Measurements from ENCODE around the gene TPO. TPM values are rescaled to one million over a fixed set of nuclear protein-coding genes. Genes with fewer than 3 reads are reported as not detected.

TPO gene
- total and polyA plus RNA-seq, 4 donors, result not detected

- Histone ChIP-seq H3K4me1 (ENCODE audit: control insufficient read depth in 4 of 4, insufficient read depth in 4 of 4, low read length in 3 of 4) (no peaks in the 10 kb centered on the region), H3K27me3 (ENCODE audit: control insufficient read depth in 4 of 4, insufficient read depth in 4 of 4, low read length in 3 of 4) (peaks cover 0 to 4% (median 0%) of the 10 kb centered on the region in 4 donors), H3K4me3 (ENCODE audit: low read depth in 1 of 3, low read length in 3 of 3) (no peak overlapping the region), H3K9me3 (ENCODE audit: control insufficient read depth in 4 of 4, low read length in 3 of 4) (no peaks in the 10 kb centered on the region), H3K27ac (ENCODE audit: low read depth in 1 of 2, low read length in 2 of 2) (no peak overlapping the region), H3K9ac (ENCODE audit: low read depth in 1 of 2, low read length in 2 of 2) (no peak overlapping the region), H3K36me3 (ENCODE audit: control insufficient read depth in 4 of 4, insufficient read depth in 3 of 4, low read depth in 1 of 4, low read length in 3 of 4) (no peaks in the 10 kb centered on the region)
- WGBS, result 86% methylated on average over 15 of the region's 15 CpGs
- TF ChIP-seq CTCF (IDR thresholded peaks at IDR 0.05; ENCODE audit: low read depth, low read length, missing input control) (no peak), ATF3 (IDR thresholded peaks at IDR 0.05) (no peak), SP1 (IDR thresholded peaks at IDR 0.05) (no peak), NR2F2 (IDR thresholded peaks at IDR 0.05) (no peak), FOXA1 (IDR thresholded peaks at IDR 0.05) (no peak), EGR1 (IDR thresholded peaks at IDR 0.05; ENCODE audit: low read depth in 2 of 2) (no peak)
- no peak for DNase-seq (ENCODE audit: low spot score)
These were observed 89.6 kb downstream of the TPO start for GRCh38 chr2:1502891-1503304.

GRCh38 chr2:1503471-1504310, 90.4 kb downstream of the TPO start:
- no peaks in the 10 kb centered on the region for H3K27me3 ChIP-seq (ENCODE audit: control insufficient read depth in 4 of 4, insufficient read depth in 4 of 4, low read length in 3 of 4)
- no peak overlapping the region for H3K9ac ChIP-seq (ENCODE audit: low read depth in 1 of 2, low read length in 2 of 2)
- WGBS, result 78% methylated on average over 36 of the region's 36 CpGs
- H3K27ac ChIP-seq (ENCODE audit: low read depth in 1 of 2, low read length in 2 of 2), result no peak overlapping the region
- H3K4me3 ChIP-seq (ENCODE audit: low read depth in 1 of 3, low read length in 3 of 3), result no peak overlapping the region
- no peak for TF ChIP-seq ZBTB33 (IDR thresholded peaks at IDR 0.05)
- TF ChIP-seq TAF1 (conservative IDR thresholded peaks at IDR 0.05), result no peak
- no peak for TF ChIP-seq YY1 (IDR thresholded peaks at IDR 0.05)
- no peak for TF ChIP-seq ATF3 (IDR thresholded peaks at IDR 0.05)
- TF ChIP-seq REST (IDR thresholded peaks at IDR 0.05), result no peak
- no peak for TF ChIP-seq EGR1 (IDR thresholded peaks at IDR 0.05; ENCODE audit: low read depth in 2 of 2)
- no peak for TF ChIP-seq JUND (IDR thresholded peaks at IDR 0.05)
- TF ChIP-seq HNF4G (IDR thresholded peaks at IDR 0.05), result no peak
- no peak for TF ChIP-seq SP1 (IDR thresholded peaks at IDR 0.05)
- no peak for TF ChIP-seq GABPA (IDR thresholded peaks at IDR 0.05 in 1 of 2, conservative IDR thresholded peaks at IDR 0.05 in 1 of 2)
- TF ChIP-seq HNF4A (conservative IDR thresholded peaks at IDR 0.05), result no peak
- no peak for TF ChIP-seq NR2F2 (IDR thresholded peaks at IDR 0.05)
- TF ChIP-seq FOXA2 (IDR thresholded peaks at IDR 0.05), result no peak
- TF ChIP-seq RXRA (IDR thresholded peaks at IDR 0.05), result no peak
- TF ChIP-seq RAD21 (IDR thresholded peaks at IDR 0.05), result no peak
- no peak for TF ChIP-seq MAX (IDR thresholded peaks at IDR 0.05)
- TF ChIP-seq CTCF (IDR thresholded peaks at IDR 0.05; ENCODE audit: low read depth, low read length, missing input control), result no peak
- no peak for TF ChIP-seq FOXA1 (IDR thresholded peaks at IDR 0.05)
- no peaks in the 10 kb centered on the region for H3K9me3 ChIP-seq (ENCODE audit: control insufficient read depth in 4 of 4, low read length in 3 of 4)
- H3K4me1 ChIP-seq (ENCODE audit: control insufficient read depth in 4 of 4, insufficient read depth in 4 of 4, low read length in 3 of 4), result no peaks in the 10 kb centered on the region
- no peaks in the 10 kb centered on the region for H3K36me3 ChIP-seq (ENCODE audit: control insufficient read depth in 4 of 4, insufficient read depth in 3 of 4, low read depth in 1 of 4, low read length in 3 of 4)
- DNase-seq (ENCODE audit: low spot score), result no peak

Measured in liver (tissue), 9 donors.